Activated naive CD8-positive, alpha-beta T cell (primary cell): Measurements from ENCODE around the gene ARF5.

ENCODE experiments used
- H3K27ac Mint-ChIP-seq: one replicate; pipeline ENCODE4 v1.8.0; 2021; ENCODE audit warnings: mixed read lengths
- H3K27me3 Mint-ChIP-seq: one replicate; pipeline ENCODE4 v1.8.0; 2021; ENCODE audit warnings: mixed read lengths
- H3K36me3 Mint-ChIP-seq: one replicate; pipeline ENCODE4 v1.8.0; 2021; ENCODE audit warnings: mixed read lengths
- H3K4me1 Mint-ChIP-seq: one replicate; pipeline ENCODE4 v1.8.0; 2021; ENCODE audit warnings: low read depth, mixed read lengths
- H3K4me3 Mint-ChIP-seq: one replicate; pipeline ENCODE4 v1.8.0; 2021; ENCODE audit warnings: mild to moderate bottlenecking, mixed read lengths
- H3K9me3 Mint-ChIP-seq: one replicate; pipeline ENCODE4 v1.8.0; 2021; ENCODE audit warnings: low read depth, mixed read lengths

The ARF5 gene

GRCh38 chr7:127581716-127582115 is 6.5 kb upstream of the ARF5 start:
- H3K27ac Mint-ChIP-seq, result no peak overlapping the region
- peak overlapping the region; percentile 34 for H3K4me3 Mint-ChIP-seq
- H3K4me1 Mint-ChIP-seq, result peaks cover 64% of the 10 kb centered on the region
- peaks cover 23% of the 10 kb centered on the region for H3K36me3 Mint-ChIP-seq
- no peaks in the 10 kb centered on the region for H3K27me3 Mint-ChIP-seq
- H3K9me3 Mint-ChIP-seq, result no peaks in the 10 kb centered on the region

- no peaks in the 10 kb centered on the region for H3K27me3 Mint-ChIP-seq
- peaks cover 69% of the 10 kb centered on the region for H3K4me1 Mint-ChIP-seq
- no peaks in the 10 kb centered on the region for H3K9me3 Mint-ChIP-seq
- H3K4me3 Mint-ChIP-seq, result peak overlapping the region; percentile 9
- H3K36me3 Mint-ChIP-seq, result peaks cover 21% of the 10 kb centered on the region
- H3K27ac Mint-ChIP-seq, result no peak overlapping the region
Observed at GRCh38 chr7:127582361-127582760, 5.8 kb upstream of the ARF5 start.

GRCh38 chr7:127584648-127585043 is 3.6 kb upstream of the ARF5 start:
- Mint-ChIP-seq H3K36me3 (peaks cover 8% of the 10 kb centered on the region), H3K4me3 (peak overlapping the region; percentile 91), H3K27me3 (no peaks in the 10 kb centered on the region), H3K27ac (peak overlapping the region; percentile 81), H3K4me1 (peaks cover 76% of the 10 kb centered on the region), H3K9me3 (no peaks in the 10 kb centered on the region)

GRCh38 chr7:127585044-127585953 is 2.9 kb upstream of the ARF5 start, which contains the start of gene GCC1:
Gene GCC1 (minus strand): TSS chr7:127585596. CDS start chr7:127585182, 414 bp downstream.
- peak within 1 kb of the TSS; percentile 91 for H3K4me3 Mint-ChIP-seq
- H3K36me3 Mint-ChIP-seq, result peaks cover 6% of the 10 kb centered on the region
- no peaks in the 10 kb centered on the region for H3K27me3 Mint-ChIP-seq
- H3K9me3 Mint-ChIP-seq, result no peaks in the 10 kb centered on the region
- H3K4me1 Mint-ChIP-seq, result peaks cover 77% of the 10 kb centered on the region
- peak within 1 kb of the TSS; percentile 81 for H3K27ac Mint-ChIP-seq

GRCh38 chr7:127586346-127586745 is 1.9 kb upstream of the ARF5 start:
- Mint-ChIP-seq H3K4me3 (peak overlapping the region; percentile 91), H3K9me3 (no peaks in the 10 kb centered on the region), H3K27me3 (no peaks in the 10 kb centered on the region), H3K36me3 (peaks cover 2% of the 10 kb centered on the region), H3K4me1 (peaks cover 67% of the 10 kb centered on the region), H3K27ac (no peak overlapping the region)

GRCh38 chr7:127587663-127588018 is 570 bp upstream of the ARF5 start:
- Mint-ChIP-seq H3K27me3 (no peaks in the 10 kb centered on the region), H3K9me3 (no peaks in the 10 kb centered on the region), H3K27ac (peak overlapping the region; percentile 22), H3K4me3 (peak overlapping the region; percentile 91), H3K36me3 (peaks cover 4% of the 10 kb centered on the region), H3K4me1 (peaks cover 54% of the 10 kb centered on the region)

- Mint-ChIP-seq H3K27ac (peak overlapping the region; percentile 89), H3K4me1 (peaks cover 42% of the 10 kb centered on the region), H3K9me3 (no peaks in the 10 kb centered on the region), H3K27me3 (no peaks in the 10 kb centered on the region), H3K36me3 (peaks cover 2% of the 10 kb centered on the region), H3K4me3 (peak overlapping the region; percentile 96)
Observed at GRCh38 chr7:127588697-127589482, 679 bp downstream of the ARF5 start.

GRCh38 chr7:127589896-127590295 is 1.7 kb downstream of the ARF5 start:
- Mint-ChIP-seq H3K36me3 (peaks cover 2% of the 10 kb centered on the region), H3K27me3 (no peaks in the 10 kb centered on the region), H3K9me3 (no peaks in the 10 kb centered on the region), H3K27ac (peak overlapping the region; percentile 76), H3K4me3 (peak overlapping the region; percentile 96), H3K4me1 (peaks cover 31% of the 10 kb centered on the region)

- Mint-ChIP-seq H3K27me3 (no peaks in the 10 kb centered on the region), H3K27ac (no peak overlapping the region), H3K4me3 (peak overlapping the region; percentile 40), H3K4me1 (peaks cover 23% of the 10 kb centered on the region), H3K9me3 (no peaks in the 10 kb centered on the region), H3K36me3 (peaks cover 2% of the 10 kb centered on the region)
Observed at GRCh38 chr7:127591189-127591588, 3.0 kb downstream of the ARF5 start.

GRCh38 chr7:127591591-127591990 is 3.4 kb downstream of the ARF5 start:
- H3K9me3 Mint-ChIP-seq, result no peaks in the 10 kb centered on the region
- no peak overlapping the region for H3K27ac Mint-ChIP-seq

GRCh38 chr7:127592550-127592949 is 4.3 kb downstream of the ARF5 start:
- H3K27ac Mint-ChIP-seq, result no peak overlapping the region
- H3K27me3 Mint-ChIP-seq, result no peaks in the 10 kb centered on the region
- H3K36me3 Mint-ChIP-seq, result peaks cover 5% of the 10 kb centered on the region
- H3K9me3 Mint-ChIP-seq, result no peaks in the 10 kb centered on the region
- H3K4me1 Mint-ChIP-seq, result peaks cover 14% of the 10 kb centered on the region
- H3K4me3 Mint-ChIP-seq, result no peak overlapping the region

More at GRCh38 chr7:127591591-127591990, 3.4 kb downstream of the ARF5 start:
- Mint-ChIP-seq H3K36me3 (peaks cover 2% of the 10 kb centered on the region), H3K4me1 (peaks cover 22% of the 10 kb centered on the region), H3K4me3 (peak overlapping the region; percentile 40), H3K27me3 (no peaks in the 10 kb centered on the region)

- Mint-ChIP-seq H3K9me3 (no peaks in the 10 kb centered on the region), H3K27ac (no peak overlapping the region), H3K36me3 (peaks cover 5% of the 10 kb centered on the region), H3K27me3 (peaks cover 1% of the 10 kb centered on the region), H3K4me1 (peaks cover 6% of the 10 kb centered on the region), H3K4me3 (no peak overlapping the region)
Observed at GRCh38 chr7:127594490-127594889, 6.3 kb downstream of the ARF5 start.

GRCh38 chr7:127595737-127596136 is 7.5 kb downstream of the ARF5 start:
- peaks cover 1% of the 10 kb centered on the region for H3K27me3 Mint-ChIP-seq
- H3K27ac Mint-ChIP-seq, result no peak overlapping the region
- no peaks in the 10 kb centered on the region for H3K4me1 Mint-ChIP-seq
- no peaks in the 10 kb centered on the region for H3K9me3 Mint-ChIP-seq
- peaks cover 5% of the 10 kb centered on the region for H3K36me3 Mint-ChIP-seq
- H3K4me3 Mint-ChIP-seq, result no peak overlapping the region

GRCh38 chr7:127598318-127598717 is 10.1 kb downstream of the ARF5 start:
- H3K27ac Mint-ChIP-seq, result no peak overlapping the region

GRCh38 chr7:127600885-127601284 is 12.7 kb downstream of the ARF5 start:
- Mint-ChIP-seq H3K4me3 (no peak overlapping the region), H3K27me3 (peaks cover 1% of the 10 kb centered on the region), H3K9me3 (no peaks in the 10 kb centered on the region), H3K4me1 (no peaks in the 10 kb centered on the region), H3K27ac (no peak overlapping the region), H3K36me3 (peaks cover 5% of the 10 kb centered on the region)

More at GRCh38 chr7:127598318-127598717, 10.1 kb downstream of the ARF5 start:
- no peaks in the 10 kb centered on the region for H3K4me1 Mint-ChIP-seq
- peaks cover 5% of the 10 kb centered on the region for H3K36me3 Mint-ChIP-seq
- no peak overlapping the region for H3K4me3 Mint-ChIP-seq
- peaks cover 1% of the 10 kb centered on the region for H3K27me3 Mint-ChIP-seq
- no peaks in the 10 kb centered on the region for H3K9me3 Mint-ChIP-seq
